Measurements from ENCODE around the gene POLE.

Gene POLE

DNA sequence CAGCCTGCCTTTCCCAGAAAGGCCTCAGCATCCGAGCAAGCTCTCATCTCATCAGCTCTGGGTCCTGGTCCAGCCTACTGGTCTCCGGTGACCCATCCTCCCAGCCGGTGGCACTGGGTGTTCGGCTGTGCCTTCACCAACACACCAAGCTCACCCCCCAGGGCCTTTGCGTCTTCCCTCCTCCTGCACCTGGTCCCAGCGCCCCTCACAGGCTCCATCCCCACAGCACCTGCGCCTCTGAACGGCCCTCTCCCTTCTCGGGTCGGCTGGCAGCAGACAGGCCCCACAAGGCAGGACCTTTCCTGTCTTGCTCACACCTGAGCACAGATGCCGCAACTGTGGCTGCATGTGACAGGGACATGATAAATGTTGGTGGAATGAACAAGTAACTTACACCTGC is 55.5 kb downstream of the POLE start:
- Histone ChIP-seq H3K4me2 (ENCODE audit: low read depth, low read length, poor library complexity, severe bottlenecking) (no peak overlapping the region), H3K4me3 (ENCODE audit: low read length, poor library complexity, severe bottlenecking) (no peak overlapping the region), H3K4me1 (ENCODE audit: insufficient read depth, low read length, poor library complexity, severe bottlenecking) (peaks cover 32% of the 10 kb centered on the region), H2AFZ (ENCODE audit: low read length) (no peak overlapping the region), H4K20me1 (ENCODE audit: insufficient read depth, low read length, poor library complexity, severe bottlenecking) (no peaks in the 10 kb centered on the region), H3K9me3 (ENCODE audit: insufficient read depth, low read depth, low read length) (no peaks in the 10 kb centered on the region), H3K79me2 (ENCODE audit: insufficient read depth, low read length) (peaks cover 14% of the 10 kb centered on the region; the same call in 1 of the 2 replicates), H3K27me3 (ENCODE audit: insufficient read depth, low read length, poor library complexity, severe bottlenecking) (no peaks in the 10 kb centered on the region), H3F3A (ENCODE audit: low read depth) (no peaks in the 10 kb centered on the region; the same call in 1 of the 2 replicates), H3K9me2 (replicated peaks; ENCODE audit: low read depth, low read length) (no peaks in the 10 kb centered on the region), H3K36me3 (ENCODE audit: insufficient read depth, low read length) (peaks cover 64% of the 10 kb centered on the region; the same call in 1 of the 2 replicates), H3K9ac (ENCODE audit: low read depth, low read length, poor library complexity, severe bottlenecking) (no peak overlapping the region)
- TF ChIP-seq, protein P1, sequence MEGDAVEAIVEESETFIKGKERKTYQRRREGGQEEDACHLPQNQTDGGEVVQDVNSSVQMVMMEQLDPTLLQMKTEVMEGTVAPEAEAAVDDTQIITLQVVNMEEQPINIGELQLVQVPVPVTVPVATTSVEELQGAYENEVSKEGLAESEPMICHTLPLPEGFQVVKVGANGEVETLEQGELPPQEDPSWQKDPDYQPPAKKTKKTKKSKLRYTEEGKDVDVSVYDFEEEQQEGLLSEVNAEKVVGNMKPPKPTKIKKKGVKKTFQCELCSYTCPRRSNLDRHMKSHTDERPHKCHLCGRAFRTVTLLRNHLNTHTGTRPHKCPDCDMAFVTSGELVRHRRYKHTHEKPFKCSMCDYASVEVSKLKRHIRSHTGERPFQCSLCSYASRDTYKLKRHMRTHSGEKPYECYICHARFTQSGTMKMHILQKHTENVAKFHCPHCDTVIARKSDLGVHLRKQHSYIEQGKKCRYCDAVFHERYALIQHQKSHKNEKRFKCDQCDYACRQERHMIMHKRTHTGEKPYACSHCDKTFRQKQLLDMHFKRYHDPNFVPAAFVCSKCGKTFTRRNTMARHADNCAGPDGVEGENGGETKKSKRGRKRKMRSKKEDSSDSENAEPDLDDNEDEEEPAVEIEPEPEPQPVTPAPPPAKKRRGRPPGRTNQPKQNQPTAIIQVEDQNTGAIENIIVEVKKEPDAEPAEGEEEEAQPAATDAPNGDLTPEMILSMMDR (conservative IDR thresholded peaks at IDR 0.05; ENCODE audit: low read length) = no peak
- TF ChIP-seq EZH2phosphoT487 (IDR thresholded peaks at IDR 0.05; ENCODE audit: borderline replicate concordance) = no peak

DNA sequence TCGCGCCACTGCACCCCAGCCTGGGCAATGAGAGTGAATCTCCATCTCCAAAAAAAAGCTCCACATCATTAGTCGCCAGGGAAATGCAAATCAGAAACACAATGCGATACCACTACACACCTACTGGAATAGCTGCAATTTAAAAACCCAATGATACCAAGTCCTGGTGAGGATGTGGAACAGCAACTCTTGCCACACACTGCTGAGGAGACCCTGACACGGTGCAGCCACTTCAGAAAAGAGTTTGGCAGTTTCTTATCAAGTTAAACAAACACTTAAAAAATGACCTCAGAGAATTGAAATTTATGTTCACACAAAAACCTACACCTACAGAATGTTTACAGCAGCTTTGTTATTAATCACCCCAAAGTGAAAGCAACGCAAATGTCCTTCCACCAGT is 56.5 kb downstream of the POLE start:
- no peak overlapping the region for H3K9ac ChIP-seq (ENCODE audit: low read depth, low read length, poor library complexity, severe bottlenecking)
- H3K4me2 ChIP-seq (ENCODE audit: low read depth, low read length, poor library complexity, severe bottlenecking) = no peak overlapping the region
- H3K79me2 ChIP-seq (ENCODE audit: insufficient read depth, low read length) = peaks cover 14% of the 10 kb centered on the region; the same call in 1 of the 2 replicates
- no peaks in the 10 kb centered on the region for H3F3A ChIP-seq (ENCODE audit: low read depth)
- no peaks in the 10 kb centered on the region for H3K9me2 ChIP-seq (replicated peaks; ENCODE audit: low read depth, low read length)
- H3K4me3 ChIP-seq (ENCODE audit: low read length, poor library complexity, severe bottlenecking) = no peak overlapping the region
- H3K4me1 ChIP-seq (ENCODE audit: insufficient read depth, low read length, poor library complexity, severe bottlenecking) = peaks cover 22% of the 10 kb centered on the region
- H3K36me3 ChIP-seq (ENCODE audit: insufficient read depth, low read length) = peaks cover 67% of the 10 kb centered on the region; the same call in 1 of the 2 replicates
- H3K9me3 ChIP-seq (ENCODE audit: insufficient read depth, low read depth, low read length) = no peaks in the 10 kb centered on the region
- H2AFZ ChIP-seq (ENCODE audit: low read length) = no peak overlapping the region
- no peaks in the 10 kb centered on the region for H4K20me1 ChIP-seq (ENCODE audit: insufficient read depth, low read length, poor library complexity, severe bottlenecking)
- TF ChIP-seq EZH2phosphoT487 (IDR thresholded peaks at IDR 0.05; ENCODE audit: borderline replicate concordance) = no peak
- TF ChIP-seq, protein P1 (conservative IDR thresholded peaks at IDR 0.05; ENCODE audit: low read length) = no peak
- no peaks in the 10 kb centered on the region for H3K27me3 ChIP-seq (ENCODE audit: insufficient read depth, low read length, poor library complexity, severe bottlenecking)

DNA sequence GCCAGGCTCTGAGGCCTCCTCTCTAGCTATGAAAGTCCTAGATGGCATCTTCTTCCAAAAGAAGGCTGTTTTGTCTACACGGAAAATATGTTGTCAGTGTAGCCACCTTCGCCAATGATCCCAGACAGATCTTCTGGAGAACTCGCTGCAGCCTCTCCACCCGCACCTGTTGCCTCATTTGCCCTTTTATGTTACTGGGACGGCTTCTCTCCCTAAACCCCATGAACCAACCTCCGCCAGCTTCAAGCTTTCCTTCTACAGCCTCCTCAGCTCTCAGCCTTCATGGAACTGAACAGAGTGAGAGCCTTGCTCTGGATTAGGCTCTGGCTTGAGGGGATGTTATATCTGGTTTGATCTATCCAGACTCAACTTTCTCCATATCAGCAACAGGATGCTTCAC is 57.8 kb downstream of the POLE start:
- H3K9me3 ChIP-seq (ENCODE audit: insufficient read depth, low read depth, low read length) = no peaks in the 10 kb centered on the region
- no peak overlapping the region for H3K4me3 ChIP-seq (ENCODE audit: low read length, poor library complexity, severe bottlenecking)
- no peaks in the 10 kb centered on the region for H3F3A ChIP-seq (ENCODE audit: low read depth)
- H3K9me2 ChIP-seq (replicated peaks; ENCODE audit: low read depth, low read length) = no peaks in the 10 kb centered on the region
- H3K4me1 ChIP-seq (ENCODE audit: insufficient read depth, low read length, poor library complexity, severe bottlenecking) = peaks cover 9% of the 10 kb centered on the region
- H2AFZ ChIP-seq (ENCODE audit: low read length) = no peak overlapping the region
- H3K9ac ChIP-seq (ENCODE audit: low read depth, low read length, poor library complexity, severe bottlenecking) = no peak overlapping the region
- H3K36me3 ChIP-seq (ENCODE audit: insufficient read depth, low read length) = peaks cover 64% of the 10 kb centered on the region; the same call in 1 of the 2 replicates
- TF ChIP-seq, protein P1 (conservative IDR thresholded peaks at IDR 0.05; ENCODE audit: low read length) = no peak
- no peak for TF ChIP-seq EZH2phosphoT487 (IDR thresholded peaks at IDR 0.05; ENCODE audit: borderline replicate concordance)
- H4K20me1 ChIP-seq (ENCODE audit: insufficient read depth, low read length, poor library complexity, severe bottlenecking) = no peaks in the 10 kb centered on the region
- no peak overlapping the region for H3K4me2 ChIP-seq (ENCODE audit: low read depth, low read length, poor library complexity, severe bottlenecking)
- no peaks in the 10 kb centered on the region for H3K27me3 ChIP-seq (ENCODE audit: insufficient read depth, low read length, poor library complexity, severe bottlenecking)
- H3K79me2 ChIP-seq (ENCODE audit: insufficient read depth, low read length) = peaks cover 6% of the 10 kb centered on the region; the same call in 1 of the 2 replicates
